ENCODE results near the gene ASCL3.

The ASCL3 gene

DNA sequence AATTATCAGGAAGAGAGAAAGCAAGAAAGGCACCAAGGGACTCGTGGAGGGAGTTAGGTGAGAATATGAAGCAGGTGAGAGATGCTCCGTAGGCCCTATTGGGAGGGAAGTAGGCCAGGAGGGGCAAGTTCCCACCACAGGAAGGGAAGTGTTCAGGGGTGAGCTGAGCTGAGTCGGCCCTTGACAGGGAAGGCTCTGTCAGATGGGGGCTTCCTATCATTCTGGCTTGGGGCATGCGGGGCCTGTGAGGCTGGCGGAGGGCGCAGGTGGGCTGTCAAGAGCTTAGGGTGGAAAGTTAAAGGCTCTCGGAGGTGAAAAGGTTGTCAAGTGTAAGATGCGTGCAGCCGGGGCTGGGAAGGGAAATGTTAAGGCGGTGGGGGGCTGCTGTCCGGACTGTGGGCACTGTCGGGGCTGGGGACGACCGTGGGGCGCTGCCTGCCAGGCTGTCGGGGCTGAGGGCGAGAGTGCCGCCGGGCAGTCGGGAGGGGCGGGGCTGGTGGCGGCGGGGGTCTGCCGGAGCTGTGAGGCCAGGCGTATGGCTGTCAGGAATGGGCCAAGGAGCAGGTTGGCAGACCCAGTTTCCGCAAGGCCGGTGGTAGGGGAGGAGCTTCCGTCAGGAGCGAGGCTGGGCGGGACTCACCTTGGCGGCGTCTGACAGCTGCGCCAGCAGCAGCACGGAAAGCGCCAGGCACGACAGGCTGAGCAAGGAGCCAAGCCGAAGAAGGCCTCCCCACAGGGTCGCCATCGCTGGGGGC lies 20.9 kb upstream of the ASCL3 start:
- H3K4me3 ChIP-seq (ENCODE audit: low read depth, low read length) = peak overlapping the region; percentile 94
- peak; percentile 65 for DNase-seq (ENCODE audit: low read depth)
- TF ChIP-seq CTCF (conservative IDR thresholded peaks at IDR 0.05; ENCODE audit: low read depth, low read length) = no peak

GRCh38 chr11:8962841-8963240 lies 20.0 kb upstream of the ASCL3 start:
- no peak for TF ChIP-seq CTCF (conservative IDR thresholded peaks at IDR 0.05; ENCODE audit: low read depth, low read length)
- peak overlapping the region; percentile 94 for H3K4me3 ChIP-seq (ENCODE audit: low read depth, low read length)
- DNase-seq (ENCODE audit: low read depth) = no peak

GRCh38 chr11:8961401-8961800 lies 18.6 kb upstream of the ASCL3 start:
- no peak for TF ChIP-seq CTCF (conservative IDR thresholded peaks at IDR 0.05; ENCODE audit: low read depth, low read length)
- no peak overlapping the region for H3K4me3 ChIP-seq (ENCODE audit: low read depth, low read length)
- DNase-seq (ENCODE audit: low read depth) = no peak

DNA sequence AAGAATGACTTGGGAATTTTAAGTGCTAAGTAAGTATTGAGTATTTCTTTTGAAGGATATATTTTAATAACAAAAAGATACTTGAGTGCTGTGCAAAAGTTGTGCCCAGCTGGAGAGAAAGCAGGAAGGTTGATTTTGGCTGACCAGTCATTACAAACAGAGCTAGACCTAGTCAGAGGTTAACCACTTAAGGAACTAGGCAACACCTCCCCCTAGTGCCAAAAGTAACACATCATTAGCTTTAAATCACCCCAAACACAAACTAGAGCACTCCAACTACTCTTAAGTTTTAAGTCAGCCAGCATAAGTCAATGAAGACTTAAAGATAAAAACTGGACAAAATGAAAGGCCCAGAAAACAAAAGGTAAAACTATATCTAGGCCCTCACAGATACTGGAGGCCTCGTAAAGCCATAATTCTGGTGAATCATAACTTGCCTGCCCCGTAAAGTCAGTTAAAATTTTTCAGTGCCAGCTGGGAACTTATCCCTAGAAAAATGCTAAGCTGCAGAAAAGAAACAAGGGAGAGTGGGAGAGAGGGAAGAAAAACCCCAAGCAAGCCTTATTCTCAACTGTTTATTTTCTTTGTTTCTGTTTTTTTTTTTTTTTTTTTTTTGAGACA lies 16.8 kb upstream of the ASCL3 start:
- DNase-seq (ENCODE audit: low read depth) = peak; percentile 94
- TF ChIP-seq CTCF (conservative IDR thresholded peaks at IDR 0.05; ENCODE audit: low read depth, low read length) = peak; percentile 70
- no peak overlapping the region for H3K4me3 ChIP-seq (ENCODE audit: low read depth, low read length)

DNA sequence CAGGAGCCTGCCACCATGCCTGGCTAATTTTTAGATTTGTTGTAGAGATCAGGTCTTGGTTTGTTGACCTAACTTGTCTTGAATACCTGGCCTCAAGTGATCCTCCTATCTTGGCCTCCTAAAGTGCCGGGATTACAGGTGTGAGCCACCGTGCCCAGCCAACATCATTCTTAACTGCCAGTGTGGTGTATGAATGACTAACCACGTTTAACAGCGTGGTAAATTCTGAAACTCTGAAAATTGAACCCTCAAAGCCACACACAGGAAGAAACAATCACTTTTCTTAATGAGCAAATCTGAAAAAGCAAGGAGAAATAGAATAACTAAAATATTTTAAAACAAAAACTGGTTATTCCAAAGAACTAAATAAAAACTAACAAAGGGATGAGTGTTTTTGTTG lies 14.0 kb upstream of the ASCL3 start:
- DNase-seq (ENCODE audit: low read depth) = no peak
- TF ChIP-seq CTCF (conservative IDR thresholded peaks at IDR 0.05; ENCODE audit: low read depth, low read length) = no peak
- no peak overlapping the region for H3K4me3 ChIP-seq (ENCODE audit: low read depth, low read length)

- no peak for DNase-seq (ENCODE audit: low read depth)
- no peak overlapping the region for H3K4me3 ChIP-seq (ENCODE audit: low read depth, low read length)
- TF ChIP-seq CTCF (conservative IDR thresholded peaks at IDR 0.05; ENCODE audit: low read depth, low read length) = no peak
Measured at GRCh38 chr11:8948886-8949285, 6.1 kb upstream of the ASCL3 start.
